T-helper 17 cell (primary cell): ENCODE data around the gene WDR31. TPM values are rescaled to one million over a fixed set of nuclear protein-coding genes. Genes with fewer than 3 reads are reported as not detected.

Source experiments
- ATAC-seq: fragments of 150-1000 bp; cut with Tn5 transposase; 2 replicates; pipeline ENCODE4 v1.10.0; 2021; ENCODE audit warnings: mild to moderate bottlenecking, moderate library complexity
- DNase-seq, 3 donors: peaks; one replicate each; pipeline versions ENCODE4 v3.0.0 to v3.0.0-alpha.2; 2020 to 2021
- H3K9me3 ChIP-seq: one replicate; pipeline ENCODE4 v1.7.0; 2013; ENCODE audit warnings: low read length, mild to moderate bottlenecking; ENCODE audit not compliant: control insufficient read depth, poor library complexity, severe bottlenecking
- H3K27ac Mint-ChIP-seq: one replicate; pipeline ENCODE4 v1.8.0; 2022; ENCODE audit warnings: mild to moderate bottlenecking, moderate library complexity, mixed read lengths
- H3K27me3 Mint-ChIP-seq: one replicate; pipeline ENCODE4 v1.8.0; 2022; ENCODE audit warnings: mixed read lengths
- H3K36me3 Mint-ChIP-seq: one replicate; pipeline ENCODE4 v1.8.0; 2022; ENCODE audit warnings: low read depth, mixed read lengths
- H3K4me1 Mint-ChIP-seq: one replicate; pipeline ENCODE4 v1.8.0; 2022; ENCODE audit warnings: mild to moderate bottlenecking, mixed read lengths
- H3K4me3 Mint-ChIP-seq: one replicate; pipeline ENCODE4 v1.8.0; 2022; ENCODE audit warnings: mild to moderate bottlenecking, moderate library complexity, mixed read lengths
- total RNA-seq, 4 donors: library from RNA in 2 of 4; stranded (reverse) in 2 of 4; gene quantifications; one replicate each; pipeline ENCODE4 v1.2.3 and lab custom pipeline; 2022 to 2026

Gene WDR31
- total RNA-seq, 2 donors from 2014 or later, result 0.82 to 0.86 TPM

GRCh38 chr9:113360242-113360842, 20.3 kb upstream of the WDR31 start:
- DNase-seq (no peak), ATAC-seq (no peak)
- peaks cover 10% of the 10 kb centered on the region for H3K4me1 Mint-ChIP-seq
- no peak overlapping the region for H3K27ac Mint-ChIP-seq
- no peak overlapping the region for H3K4me3 Mint-ChIP-seq
- H3K9me3 ChIP-seq, result no peaks in the 10 kb centered on the region
- H3K27me3 Mint-ChIP-seq, result peaks cover 31% of the 10 kb centered on the region
- peaks cover 2% of the 10 kb centered on the region for H3K36me3 Mint-ChIP-seq

GRCh38 chr9:113359385-113359784, 19.3 kb upstream of the WDR31 start:
- Mint-ChIP-seq H3K4me1 (peaks cover 10% of the 10 kb centered on the region), H3K27me3 (peaks cover 33% of the 10 kb centered on the region), H3K36me3 (peaks cover 2% of the 10 kb centered on the region), H3K27ac (no peak overlapping the region), H3K4me3 (no peak overlapping the region)
- ATAC-seq, result no peak
- DNase-seq, result no peak
- no peaks in the 10 kb centered on the region for H3K9me3 ChIP-seq

- no peak for DNase-seq
- H3K36me3 Mint-ChIP-seq, result peaks cover 7% of the 10 kb centered on the region
- no peaks in the 10 kb centered on the region for H3K9me3 ChIP-seq
- peaks cover 51% of the 10 kb centered on the region for H3K27me3 Mint-ChIP-seq
- no peak overlapping the region for H3K27ac Mint-ChIP-seq
- no peak overlapping the region for H3K4me3 Mint-ChIP-seq
- no peak for ATAC-seq
- H3K4me1 Mint-ChIP-seq, result peaks cover 8% of the 10 kb centered on the region
These were observed 16.7 kb upstream of the WDR31 start for GRCh38 chr9:113356686-113357292.

GRCh38 chr9:113355040-113355596, 15.0 kb upstream of the WDR31 start:
- no peak overlapping the region for H3K27ac Mint-ChIP-seq
- no peaks in the 10 kb centered on the region for H3K9me3 ChIP-seq
- ATAC-seq (no peak), DNase-seq (no peak)
- H3K4me1 Mint-ChIP-seq, result peaks cover 11% of the 10 kb centered on the region
- H3K27me3 Mint-ChIP-seq, result peaks cover 59% of the 10 kb centered on the region
- peaks cover 4% of the 10 kb centered on the region for H3K36me3 Mint-ChIP-seq
- no peak overlapping the region for H3K4me3 Mint-ChIP-seq

- Mint-ChIP-seq H3K27ac (no peak overlapping the region), H3K36me3 (peaks cover 4% of the 10 kb centered on the region), H3K4me3 (no peak overlapping the region), H3K4me1 (peaks cover 12% of the 10 kb centered on the region), H3K27me3 (peaks cover 56% of the 10 kb centered on the region)
- no peak for ATAC-seq
- DNase-seq, result no peak
- H3K9me3 ChIP-seq, result no peaks in the 10 kb centered on the region
These were observed 12.3 kb upstream of the WDR31 start for GRCh38 chr9:113352411-113352810.

GRCh38 chr9:113352006-113352405, 11.9 kb upstream of the WDR31 start:
- DNase-seq (no peak), ATAC-seq (no peak)
- Mint-ChIP-seq H3K27ac (no peak overlapping the region), H3K4me1 (peaks cover 12% of the 10 kb centered on the region), H3K4me3 (no peak overlapping the region), H3K27me3 (peaks cover 55% of the 10 kb centered on the region), H3K36me3 (peaks cover 4% of the 10 kb centered on the region)
- H3K9me3 ChIP-seq, result no peaks in the 10 kb centered on the region

- ATAC-seq, result peak; percentile 38
- Mint-ChIP-seq H3K4me1 (peaks cover 10% of the 10 kb centered on the region), H3K36me3 (peaks cover 4% of the 10 kb centered on the region), H3K4me3 (peak overlapping the region; percentile 77), H3K27me3 (peaks cover 45% of the 10 kb centered on the region), H3K27ac (peak overlapping the region; percentile 37)
- DNase-seq, result no peak
- no peaks in the 10 kb centered on the region for H3K9me3 ChIP-seq
These were observed 10.9 kb upstream of the WDR31 start for GRCh38 chr9:113350937-113351336.

GRCh38 chr9:113350107-113350661, 10.1 kb upstream of the WDR31 start:
- no peak for DNase-seq
- Mint-ChIP-seq H3K27ac (peak overlapping the region; percentile 37), H3K36me3 (peaks cover 4% of the 10 kb centered on the region)

GRCh38 chr9:113349445-113350094, 9.5 kb upstream of the WDR31 start, which contains the start of gene BSPRY:
Gene BSPRY (plus strand): TSS chr9:113349541. CDS start chr9:113349580, 39 bp downstream.
- Mint-ChIP-seq H3K4me1 (peaks cover 10% of the 10 kb centered on the region), H3K27ac (peak within 1 kb of the TSS; percentile 37), H3K4me3 (peak within 1 kb of the TSS; percentile 85), H3K27me3 (peaks cover 37% of the 10 kb centered on the region), H3K36me3 (peaks cover 4% of the 10 kb centered on the region)
- ATAC-seq (peak; percentile 74), DNase-seq (peak in 2 of 3 donors; percentile 17 to 23)
- H3K9me3 ChIP-seq, result no peaks in the 10 kb centered on the region

More at GRCh38 chr9:113350107-113350661, 10.1 kb upstream of the WDR31 start:
- Mint-ChIP-seq H3K4me3 (peak overlapping the region; percentile 77), H3K4me1 (peaks cover 10% of the 10 kb centered on the region), H3K27me3 (peaks cover 37% of the 10 kb centered on the region)
- ATAC-seq, result peak; percentile 17
- H3K9me3 ChIP-seq, result no peaks in the 10 kb centered on the region

GRCh38 chr9:113349066-113349444, 9.0 kb upstream of the WDR31 start:
- no peak for ATAC-seq
- Mint-ChIP-seq H3K27me3 (peaks cover 35% of the 10 kb centered on the region), H3K4me3 (peak overlapping the region; percentile 85), H3K4me1 (peaks cover 10% of the 10 kb centered on the region), H3K36me3 (peaks cover 4% of the 10 kb centered on the region), H3K27ac (no peak overlapping the region)
- no peaks in the 10 kb centered on the region for H3K9me3 ChIP-seq
- DNase-seq, result no peak

- DNase-seq, result no peak
- Mint-ChIP-seq H3K4me1 (peaks cover 10% of the 10 kb centered on the region), H3K4me3 (no peak overlapping the region), H3K27me3 (peaks cover 31% of the 10 kb centered on the region), H3K27ac (no peak overlapping the region), H3K36me3 (peaks cover 4% of the 10 kb centered on the region)
- no peaks in the 10 kb centered on the region for H3K9me3 ChIP-seq
- ATAC-seq, result no peak
These were observed 8.4 kb upstream of the WDR31 start for GRCh38 chr9:113348437-113348836.

- Mint-ChIP-seq H3K4me1 (peaks cover 10% of the 10 kb centered on the region), H3K36me3 (no peaks in the 10 kb centered on the region), H3K4me3 (no peak overlapping the region), H3K27ac (no peak overlapping the region), H3K27me3 (peaks cover 7% of the 10 kb centered on the region)
- ATAC-seq (no peak), DNase-seq (no peak)
- H3K9me3 ChIP-seq, result no peaks in the 10 kb centered on the region
These were observed 5.6 kb upstream of the WDR31 start for GRCh38 chr9:113345671-113346070.

- H3K27ac Mint-ChIP-seq, result no peak overlapping the region
- no peak overlapping the region for H3K4me3 Mint-ChIP-seq
- no peaks in the 10 kb centered on the region for H3K9me3 ChIP-seq
- H3K27me3 Mint-ChIP-seq, result peaks cover 2% of the 10 kb centered on the region
- no peak for DNase-seq
- peaks cover 9% of the 10 kb centered on the region for H3K4me1 Mint-ChIP-seq
- no peak for ATAC-seq
- no peaks in the 10 kb centered on the region for H3K36me3 Mint-ChIP-seq
These were observed 5.1 kb upstream of the WDR31 start for GRCh38 chr9:113345190-113345589.
